Measurements from ENCODE around the gene MSH6.

GRCh38 chr2:47744074-47744473 is 38.9 kb upstream of the MSH6 start:
- TF ChIP-seq, protein P1, sequence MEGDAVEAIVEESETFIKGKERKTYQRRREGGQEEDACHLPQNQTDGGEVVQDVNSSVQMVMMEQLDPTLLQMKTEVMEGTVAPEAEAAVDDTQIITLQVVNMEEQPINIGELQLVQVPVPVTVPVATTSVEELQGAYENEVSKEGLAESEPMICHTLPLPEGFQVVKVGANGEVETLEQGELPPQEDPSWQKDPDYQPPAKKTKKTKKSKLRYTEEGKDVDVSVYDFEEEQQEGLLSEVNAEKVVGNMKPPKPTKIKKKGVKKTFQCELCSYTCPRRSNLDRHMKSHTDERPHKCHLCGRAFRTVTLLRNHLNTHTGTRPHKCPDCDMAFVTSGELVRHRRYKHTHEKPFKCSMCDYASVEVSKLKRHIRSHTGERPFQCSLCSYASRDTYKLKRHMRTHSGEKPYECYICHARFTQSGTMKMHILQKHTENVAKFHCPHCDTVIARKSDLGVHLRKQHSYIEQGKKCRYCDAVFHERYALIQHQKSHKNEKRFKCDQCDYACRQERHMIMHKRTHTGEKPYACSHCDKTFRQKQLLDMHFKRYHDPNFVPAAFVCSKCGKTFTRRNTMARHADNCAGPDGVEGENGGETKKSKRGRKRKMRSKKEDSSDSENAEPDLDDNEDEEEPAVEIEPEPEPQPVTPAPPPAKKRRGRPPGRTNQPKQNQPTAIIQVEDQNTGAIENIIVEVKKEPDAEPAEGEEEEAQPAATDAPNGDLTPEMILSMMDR (conservative IDR thresholded peaks at IDR 0.05; ENCODE audit: low read length), result no peak
- TF ChIP-seq EZH2phosphoT487 (IDR thresholded peaks at IDR 0.05; ENCODE audit: borderline replicate concordance), result no peak
